Hematopoietic multipotent progenitor cell treated with erythropoietin and hydrocortisone succinate and interleukin-3 and kit ligand, for 6 days (in vitro differentiated cells): ENCODE results near the gene MARCHF5.

Source experiments
- DNase-seq: peaks from one replicate; pipeline ENCODE4 v3.0.0-alpha.2; 2015

The MARCHF5 gene

GRCh38 chr10:92290837-92291615 is at the start of gene MARCHF5, which contains the start of gene CPEB3:
MARCHF5 (plus strand) TSS chr10:92291167; CDS start chr10:92291495, 328 bp downstream.
CPEB3 (minus strand) TSS chr10:92291078; CDS start chr10:92240350, 50,728 bp downstream.
- peak; percentile 97 for DNase-seq

- DNase-seq: no peak
Measured at GRCh38 chr10:92241501-92241900, 49.5 kb upstream of the MARCHF5 start.

GRCh38 chr10:92242380-92242779 is 48.6 kb upstream of the MARCHF5 start:
- DNase-seq: no peak

GRCh38 chr10:92242910-92243671 is 47.9 kb upstream of the MARCHF5 start:
- DNase-seq: peak; percentile 78

GRCh38 chr10:92244796-92245195 is 46.2 kb upstream of the MARCHF5 start:
- DNase-seq: no peak

- DNase-seq: peak; percentile 36
Measured at GRCh38 chr10:92248566-92248965, 42.4 kb upstream of the MARCHF5 start.

GRCh38 chr10:92263396-92263795 is 27.6 kb upstream of the MARCHF5 start:
- DNase-seq: no peak

GRCh38 chr10:92264249-92264648 is 26.7 kb upstream of the MARCHF5 start:
- no peak for DNase-seq

- no peak for DNase-seq
Measured at GRCh38 chr10:92265687-92266258, 25.2 kb upstream of the MARCHF5 start.

GRCh38 chr10:92267343-92267742 is 23.6 kb upstream of the MARCHF5 start:
- no peak for DNase-seq

- DNase-seq: no peak
Measured at GRCh38 chr10:92268748-92269147, 22.2 kb upstream of the MARCHF5 start.

- DNase-seq: no peak
Measured at GRCh38 chr10:92274071-92274470, 16.9 kb upstream of the MARCHF5 start.

- DNase-seq: peak; percentile 10
Measured at GRCh38 chr10:92278996-92279696, 11.8 kb upstream of the MARCHF5 start.

- DNase-seq: no peak
Measured at GRCh38 chr10:92284112-92284704, 6.8 kb upstream of the MARCHF5 start.

GRCh38 chr10:92290076-92290836 is 711 bp upstream of the MARCHF5 start:
- DNase-seq: peak; percentile 55

GRCh38 chr10:92291616-92291865 is 574 bp downstream of the MARCHF5 start:
- DNase-seq: no peak

- DNase-seq: peak; percentile 80
Measured at GRCh38 chr10:92291921-92292845, 1.2 kb downstream of the MARCHF5 start.

- no peak for DNase-seq
Measured at GRCh38 chr10:92298487-92298886, 7.5 kb downstream of the MARCHF5 start.

GRCh38 chr10:92303096-92303495 is 12.1 kb downstream of the MARCHF5 start:
- DNase-seq: no peak

- DNase-seq: no peak
Measured at GRCh38 chr10:92304061-92304460, 13.1 kb downstream of the MARCHF5 start.
